GM12891 (cell line): Measurements from ENCODE around the gene DCBLD2.
"Not testable (repeated sequence)": the region's sequence is repeated elsewhere in the genome, so short reads cannot be mapped to it uniquely, and the experiment has no call there.

Source experiments
- PAX5 ChIP-seq: IDR thresholded peaks from 2 replicates; pipeline ENCODE4 v1.6.1; 2011; ENCODE audit warnings: low read length, moderate library complexity, mild to moderate bottlenecking; ENCODE audit not compliant: insufficient read depth, severe bottlenecking
- POLR2A ChIP-seq: IDR thresholded peaks from 2 replicates; pipeline ENCODE4 v1.6.1; 2011; ENCODE audit warnings: low read depth, low read length, control low read depth
- POLR2AphosphoS5 ChIP-seq: IDR thresholded peaks from 2 replicates; pipeline ENCODE4 v1.6.1; 2011; ENCODE audit warnings: low read depth, low read length, control low read depth
- POU2F2 ChIP-seq: IDR thresholded peaks from 2 replicates; pipeline ENCODE4 v1.6.1; 2011; ENCODE audit warnings: low read depth, mild to moderate bottlenecking, control low read depth, low read length, moderate library complexity
- SPI1 ChIP-seq: IDR thresholded peaks from 2 replicates; pipeline ENCODE4 v1.6.1; 2011; ENCODE audit warnings: low read depth, low read length, control low read depth
- TAF1 ChIP-seq: IDR thresholded peaks from 2 replicates; pipeline ENCODE4 v1.6.1; 2011; ENCODE audit warnings: low read depth, low read length, control low read depth

GRCh38 chr3:98831060-98831459, 70.4 kb downstream of the DCBLD2 start:
- not testable (repeated sequence) for TF ChIP-seq POLR2A, TAF1, POLR2AphosphoS5, PAX5, SPI1, POU2F2
